AG10803 (cell line): ENCODE results near the gene POU6F1.

Experiments
- DNase-seq: peaks from one replicate; pipeline ENCODE4 v3.0.0; 2010; ENCODE audit warnings: low read depth
- H3K4me3 ChIP-seq: 2 replicates; pipeline ENCODE4 v1.5.1; 2011; ENCODE audit warnings: mild to moderate bottlenecking, low read length, control low read depth
- TF ChIP-seq, protein P1 (sequence below): conservative IDR thresholded peaks from 2 replicates; pipeline ENCODE4 v1.5.1; 2011; ENCODE audit warnings: mild to moderate bottlenecking, low read length, control low read depth, inconsistent platforms

Gene POU6F1

DNA sequence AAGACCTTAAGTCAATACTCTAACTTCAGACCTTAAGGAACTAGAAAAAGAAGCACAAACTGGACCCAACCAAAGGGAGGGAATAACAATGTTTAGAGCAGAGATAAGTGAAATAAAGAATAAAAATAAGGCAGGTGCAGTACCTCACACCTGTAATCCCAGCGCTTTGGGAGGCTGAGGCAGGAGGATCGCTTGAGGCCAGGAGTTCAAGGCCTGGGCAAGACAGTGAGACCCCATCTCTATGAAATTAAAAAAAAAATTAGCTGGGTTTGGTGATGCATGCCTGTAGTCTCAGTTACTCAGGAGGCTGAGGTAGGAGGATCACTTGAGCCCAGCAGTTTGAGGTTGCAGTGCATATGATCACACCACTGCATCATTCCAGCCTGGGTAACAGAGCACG lies 54.1 kb downstream of the POU6F1 start:
- no peak for DNase-seq
- TF ChIP-seq, protein P1, sequence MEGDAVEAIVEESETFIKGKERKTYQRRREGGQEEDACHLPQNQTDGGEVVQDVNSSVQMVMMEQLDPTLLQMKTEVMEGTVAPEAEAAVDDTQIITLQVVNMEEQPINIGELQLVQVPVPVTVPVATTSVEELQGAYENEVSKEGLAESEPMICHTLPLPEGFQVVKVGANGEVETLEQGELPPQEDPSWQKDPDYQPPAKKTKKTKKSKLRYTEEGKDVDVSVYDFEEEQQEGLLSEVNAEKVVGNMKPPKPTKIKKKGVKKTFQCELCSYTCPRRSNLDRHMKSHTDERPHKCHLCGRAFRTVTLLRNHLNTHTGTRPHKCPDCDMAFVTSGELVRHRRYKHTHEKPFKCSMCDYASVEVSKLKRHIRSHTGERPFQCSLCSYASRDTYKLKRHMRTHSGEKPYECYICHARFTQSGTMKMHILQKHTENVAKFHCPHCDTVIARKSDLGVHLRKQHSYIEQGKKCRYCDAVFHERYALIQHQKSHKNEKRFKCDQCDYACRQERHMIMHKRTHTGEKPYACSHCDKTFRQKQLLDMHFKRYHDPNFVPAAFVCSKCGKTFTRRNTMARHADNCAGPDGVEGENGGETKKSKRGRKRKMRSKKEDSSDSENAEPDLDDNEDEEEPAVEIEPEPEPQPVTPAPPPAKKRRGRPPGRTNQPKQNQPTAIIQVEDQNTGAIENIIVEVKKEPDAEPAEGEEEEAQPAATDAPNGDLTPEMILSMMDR: no peak
- H3K4me3 ChIP-seq: no peak overlapping the region

DNA sequence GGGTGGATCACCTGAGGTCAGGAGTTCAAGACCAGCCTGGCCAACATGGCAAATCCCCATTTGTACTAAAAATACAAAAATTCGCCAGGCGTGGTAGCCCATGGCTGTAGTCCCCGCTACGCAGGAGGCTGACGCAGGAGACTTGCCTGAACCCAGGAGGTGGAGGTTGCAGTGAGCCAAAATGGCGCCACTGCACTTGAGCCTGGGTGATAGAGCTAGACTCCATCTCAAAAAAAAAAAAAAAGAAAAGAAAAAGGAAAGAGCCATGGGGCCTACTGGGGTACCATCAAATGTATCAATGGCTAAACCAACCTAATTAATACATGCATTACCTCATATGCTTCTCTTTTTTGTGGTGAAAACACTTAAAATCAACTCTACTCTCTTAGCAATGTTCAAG lies 55.6 kb downstream of the POU6F1 start:
- H3K4me3 ChIP-seq: no peak overlapping the region
- no peak for DNase-seq
- TF ChIP-seq, protein P1: no peak

DNA sequence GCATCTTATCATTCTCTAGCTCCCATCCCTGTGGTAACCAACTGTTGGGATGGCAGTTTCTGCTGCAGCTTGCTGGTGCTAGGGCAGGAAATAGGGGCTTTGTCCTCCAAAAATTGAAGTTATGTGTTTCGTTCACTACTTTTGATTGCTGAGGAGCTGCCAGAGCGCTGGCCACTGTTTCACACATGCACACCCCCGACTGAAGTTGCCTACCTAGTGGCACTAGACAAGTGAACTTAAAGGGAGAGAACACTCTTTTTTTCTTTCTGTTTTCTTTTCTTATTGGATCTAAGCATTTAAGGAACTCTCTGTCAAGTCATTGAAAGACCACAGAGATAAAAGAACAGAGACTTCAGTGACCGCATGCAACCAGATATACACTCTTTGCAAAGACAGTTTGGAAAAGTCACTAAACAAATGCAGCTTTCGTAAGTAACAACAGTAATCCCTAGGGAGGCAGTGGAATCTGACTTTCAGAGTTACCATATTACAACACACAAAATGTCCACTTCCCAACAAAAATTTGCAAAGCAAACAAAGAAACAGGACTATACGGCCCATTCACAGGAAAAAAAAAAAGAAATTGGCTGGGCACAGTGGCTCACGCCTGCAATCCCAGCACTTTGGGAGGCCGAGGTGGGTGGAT lies 56.9 kb downstream of the POU6F1 start:
- DNase-seq: peak; percentile 53
- TF ChIP-seq, protein P1: no peak
- H3K4me3 ChIP-seq: no peak overlapping the region

DNA sequence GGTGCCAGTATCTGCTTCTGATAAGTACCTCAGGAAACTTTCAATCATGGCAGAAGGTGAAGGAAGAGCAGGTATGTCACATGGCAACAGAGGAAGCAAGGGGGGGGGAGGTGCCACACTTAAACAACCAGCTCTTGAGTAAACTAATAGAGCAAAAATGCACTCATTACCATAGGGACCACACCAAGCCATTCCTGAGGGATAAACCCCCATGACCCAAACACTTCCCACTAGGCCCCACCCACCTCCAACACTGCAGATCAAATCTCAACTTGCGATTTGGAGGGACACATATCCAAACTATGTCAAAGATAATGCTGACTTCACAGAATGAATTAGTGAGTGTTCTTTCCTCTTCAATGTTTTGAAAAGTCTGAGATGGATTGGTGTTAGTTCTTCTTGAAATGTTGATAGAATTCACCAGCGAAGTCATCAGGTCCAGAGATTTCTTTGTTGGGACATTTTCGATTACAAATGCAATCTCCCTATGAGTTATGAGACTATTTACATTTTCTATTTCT lies 61.6 kb downstream of the POU6F1 start:
- TF ChIP-seq, protein P1: no peak
- H3K4me3 ChIP-seq: no peak overlapping the region
- no peak for DNase-seq

DNA sequence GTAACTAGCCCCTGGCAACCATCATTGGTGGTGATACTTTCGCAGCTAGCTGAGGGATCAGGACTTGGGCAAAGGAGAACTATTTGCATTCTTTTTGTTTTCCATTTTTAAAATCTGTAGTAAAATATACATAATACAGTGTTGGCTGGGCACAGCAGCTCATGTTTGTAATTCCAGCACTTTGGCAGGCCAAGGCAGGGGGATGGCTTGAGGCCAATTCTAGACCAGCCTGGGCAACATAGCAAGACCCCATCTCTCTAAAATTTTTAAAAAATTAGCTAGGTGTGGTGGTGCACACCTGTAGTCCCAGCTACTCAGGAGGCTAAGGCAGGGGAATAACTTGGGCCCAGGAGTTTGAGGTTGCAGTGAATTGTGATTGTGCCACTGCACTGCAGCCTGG lies 64.9 kb downstream of the POU6F1 start:
- TF ChIP-seq, protein P1: no peak
- no peak overlapping the region for H3K4me3 ChIP-seq
- DNase-seq: no peak

DNA sequence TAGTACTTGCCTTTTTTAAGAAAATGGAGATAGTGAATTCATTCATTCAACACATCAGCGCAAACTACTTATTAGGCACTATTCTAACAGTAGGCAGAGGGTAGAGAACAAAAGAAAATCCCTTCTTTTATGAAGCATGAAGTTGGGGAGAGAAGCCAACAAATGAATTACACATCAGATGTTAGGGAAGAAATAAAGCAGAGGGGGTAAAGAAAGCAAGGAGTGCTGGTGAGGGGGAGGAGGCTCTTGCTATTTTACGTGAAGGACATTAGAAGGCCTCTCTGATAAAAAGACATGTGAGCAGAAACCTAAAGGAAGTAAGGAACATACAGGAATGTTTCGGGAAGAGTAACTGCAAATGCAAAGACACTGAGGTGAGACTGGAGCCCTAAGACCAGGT lies 67.1 kb downstream of the POU6F1 start:
- H3K4me3 ChIP-seq: no peak overlapping the region
- TF ChIP-seq, protein P1: no peak
- no peak for DNase-seq

DNA sequence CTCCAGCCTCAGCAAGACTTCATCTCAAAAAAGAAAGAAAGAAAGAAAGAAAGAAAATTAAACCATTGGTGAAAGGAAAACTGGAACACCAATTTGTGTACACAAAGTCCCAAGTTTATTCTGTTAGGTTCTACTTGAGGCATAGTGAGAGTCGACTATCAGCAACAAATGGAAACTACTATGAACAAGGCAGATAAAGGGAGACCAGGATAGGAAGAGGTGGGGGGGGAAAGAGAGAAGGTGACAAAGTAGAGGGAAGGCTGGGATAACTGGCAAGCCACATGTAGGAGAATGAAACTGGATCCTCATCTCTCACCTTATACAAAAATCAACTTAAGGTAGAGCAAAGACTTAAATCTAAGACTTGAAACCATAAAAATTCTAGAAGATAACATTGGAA lies 70.6 kb downstream of the POU6F1 start:
- DNase-seq: no peak
- TF ChIP-seq, protein P1: no peak

More for the DNA sequence above, 70.6 kb downstream of the POU6F1 start:
- H3K4me3 ChIP-seq: no peak overlapping the region
